ENCODE measurements around the gene POM121C.
"Not testable (repeated sequence)": the region's sequence is repeated elsewhere in the genome, so short reads cannot be mapped to it uniquely, and the experiment has no call there.

Gene POM121C

GRCh38 chr7:75423481-75423880 lies 62.6 kb downstream of the POM121C start:
- DNase-seq (ENCODE audit: low spot score) = not testable (repeated sequence)

DNA sequence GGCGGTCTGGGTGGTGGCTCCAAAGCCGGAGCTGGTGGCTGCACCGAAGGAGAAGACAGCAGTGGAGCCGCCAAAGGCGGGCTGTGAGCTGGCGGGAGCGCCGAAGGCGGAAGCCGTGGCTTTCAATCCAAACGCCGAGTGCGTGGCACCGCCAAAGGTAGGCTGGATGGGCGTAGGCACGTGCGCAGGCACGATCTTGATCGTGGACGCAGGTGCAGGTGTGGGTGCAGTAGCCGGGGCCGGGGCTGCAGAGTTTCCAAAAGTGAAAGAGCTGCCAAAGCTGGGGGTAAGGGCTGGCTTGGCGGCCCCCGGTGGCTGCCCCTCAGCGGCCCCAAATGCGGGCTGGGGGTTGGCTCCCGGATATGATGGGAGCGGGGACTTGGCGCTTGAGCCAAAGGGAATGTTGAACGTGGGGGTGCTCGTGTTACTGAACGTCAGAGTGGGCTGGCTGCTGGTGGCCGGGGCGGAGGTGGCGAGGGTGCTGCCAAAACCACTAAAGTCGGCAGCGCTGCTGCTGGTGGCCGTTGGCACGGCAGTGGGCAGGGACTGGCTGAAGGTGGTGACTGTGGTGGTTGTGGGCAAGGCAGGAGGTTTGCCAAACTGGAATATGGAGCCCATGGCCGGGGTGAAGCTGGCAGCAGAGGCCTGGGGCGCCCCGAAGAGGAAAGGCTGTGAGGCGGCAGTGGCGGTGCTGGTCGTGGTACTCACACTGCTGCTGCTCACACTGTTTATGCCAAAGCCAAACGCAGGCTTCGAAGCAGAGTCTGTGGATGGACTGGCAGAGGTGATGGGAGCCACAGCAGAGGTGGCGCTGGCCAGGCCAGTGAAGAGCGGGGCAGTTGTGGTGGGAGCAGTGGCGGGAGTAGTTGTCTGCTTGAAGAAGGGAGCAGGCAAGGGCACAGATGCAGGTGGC lies 64.0 kb downstream of the POM121C start:
- not testable (repeated sequence) for DNase-seq (ENCODE audit: low spot score)

DNA sequence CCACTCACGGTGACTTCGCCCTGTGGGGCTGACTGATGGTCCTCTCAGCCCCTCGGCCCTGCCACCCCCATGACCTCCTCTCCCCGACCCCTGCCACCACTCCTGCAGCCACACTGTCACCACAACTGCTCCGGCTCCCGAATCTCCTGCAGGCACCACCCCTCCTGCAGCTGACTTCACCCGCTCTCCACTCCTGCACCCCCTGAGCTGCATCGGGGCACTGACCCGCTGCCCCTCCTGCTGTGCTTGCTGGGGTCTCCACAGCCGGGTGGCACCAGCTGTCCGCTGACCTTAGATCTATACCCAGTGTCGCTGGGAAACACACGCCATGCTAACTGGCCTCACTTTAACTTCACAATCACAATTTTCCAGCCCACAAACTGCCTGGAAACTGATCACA lies 65.9 kb downstream of the POM121C start:
- not testable (repeated sequence) for DNase-seq (ENCODE audit: low spot score)

DNA sequence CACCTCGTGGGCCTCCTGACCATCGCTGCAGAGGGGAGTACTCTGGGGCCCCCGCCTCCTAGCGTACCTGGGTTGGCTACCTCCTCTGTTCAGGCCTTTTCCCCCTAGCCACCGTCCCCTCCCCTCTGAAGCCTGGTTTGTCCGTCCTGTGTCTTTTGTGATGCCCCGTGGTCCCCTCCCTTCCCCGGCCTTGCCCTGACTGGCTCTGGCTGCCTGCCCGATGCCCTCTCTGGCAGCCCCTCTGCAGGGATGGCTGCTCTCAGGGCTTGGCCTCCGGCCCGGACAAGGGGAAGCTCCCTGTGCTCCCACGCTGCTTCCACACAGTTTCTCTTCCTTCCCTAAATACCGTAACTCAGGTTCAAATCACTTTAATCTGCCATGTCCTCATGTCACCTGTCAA lies 66.4 kb downstream of the POM121C start:
- not testable (repeated sequence) for DNase-seq (ENCODE audit: low spot score)

GRCh38 chr7:75419210-75419609 lies 66.9 kb downstream of the POM121C start:
- DNase-seq (ENCODE audit: low spot score) = not testable (repeated sequence)

GRCh38 chr7:75418292-75418858 lies 67.7 kb downstream of the POM121C start:
- not testable (repeated sequence) for DNase-seq (ENCODE audit: low spot score)

DNA sequence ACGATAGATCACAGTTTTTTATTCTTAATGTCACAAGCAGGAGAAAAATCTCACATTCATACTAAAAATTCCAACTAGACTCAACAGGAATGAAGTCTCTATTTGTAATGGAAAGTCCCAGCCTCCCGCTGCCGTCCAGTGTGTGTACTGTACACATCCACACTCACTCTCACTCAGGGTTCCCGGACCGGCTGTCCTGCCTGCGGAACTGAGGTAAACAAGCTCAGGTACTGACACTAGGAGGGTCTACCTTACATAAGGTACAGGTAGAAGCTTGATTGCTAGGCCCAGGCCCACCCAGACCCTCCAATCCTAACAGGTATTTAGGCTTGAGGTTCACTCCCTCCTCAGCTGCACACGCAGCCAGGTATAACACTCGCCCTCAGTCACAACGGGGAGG lies 69.3 kb downstream of the POM121C start:
- not testable (repeated sequence) for DNase-seq (ENCODE audit: low spot score)

DNA sequence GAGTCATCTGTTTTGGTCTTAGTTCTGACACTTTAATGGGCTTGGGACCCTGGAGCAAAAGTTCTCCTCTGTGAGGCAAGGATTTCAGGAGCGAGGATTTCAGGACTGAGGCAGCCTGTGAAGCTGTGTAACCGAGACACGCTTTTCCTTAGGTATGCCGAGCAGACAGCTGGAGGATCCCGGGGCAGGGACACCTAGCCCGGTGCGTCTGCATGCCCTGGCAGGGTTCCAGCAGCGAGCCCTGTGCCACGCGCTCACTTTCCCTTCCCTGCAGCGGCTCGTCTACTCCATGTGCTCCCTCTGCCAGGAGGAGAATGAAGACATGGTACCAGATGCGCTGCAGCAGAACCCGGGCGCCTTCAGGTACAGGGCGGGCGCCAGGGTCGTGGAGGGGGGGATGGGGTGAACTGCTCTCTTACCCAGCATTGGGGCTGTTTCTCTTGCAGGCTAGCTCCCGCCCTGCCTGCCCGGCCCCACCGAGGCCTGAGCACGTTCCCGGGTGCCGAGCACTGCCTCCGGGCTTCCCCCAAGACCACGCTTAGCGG lies 70.2 kb downstream of the POM121C start:
- DNase-seq (ENCODE audit: low spot score) = not testable (repeated sequence)

GRCh38 chr7:75415428-75415817 lies 70.7 kb downstream of the POM121C start:
- not testable (repeated sequence) for DNase-seq (ENCODE audit: low spot score)

DNA sequence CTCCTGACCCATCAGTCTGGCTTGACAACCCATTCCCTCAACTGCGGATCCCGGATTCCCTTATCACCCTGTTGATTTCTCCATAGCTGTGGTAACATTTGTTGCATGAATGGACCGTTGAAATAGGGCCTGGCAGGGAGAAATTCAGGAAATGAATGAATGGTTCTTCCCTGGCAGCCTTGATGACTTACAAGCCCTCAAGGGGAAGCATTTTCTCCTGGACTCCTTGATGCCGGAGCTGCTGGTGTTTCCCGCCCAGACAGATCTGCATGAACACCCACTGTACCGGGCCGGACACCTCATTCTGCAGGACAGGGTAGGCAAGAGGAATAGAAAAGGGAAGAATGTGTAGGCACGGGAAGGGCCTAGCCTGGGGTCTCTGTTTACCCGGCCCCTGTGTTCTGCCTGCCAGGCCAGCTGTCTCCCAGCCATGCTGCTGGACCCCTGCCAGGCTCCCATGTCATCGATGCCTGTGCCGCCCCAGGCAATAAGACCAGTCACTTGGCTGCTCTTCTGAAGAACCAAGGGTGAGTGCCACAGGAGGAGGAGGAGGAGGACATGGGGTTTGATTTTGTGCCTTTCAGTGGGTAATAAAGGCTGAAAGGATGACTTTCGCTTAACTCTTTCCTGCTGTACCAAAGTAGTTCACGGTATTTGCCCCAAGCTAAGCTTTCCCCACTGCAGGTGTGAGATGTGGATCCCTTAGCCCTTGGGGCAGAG lies 71.2 kb downstream of the POM121C start:
- DNase-seq (ENCODE audit: low spot score) = not testable (repeated sequence)

DNA sequence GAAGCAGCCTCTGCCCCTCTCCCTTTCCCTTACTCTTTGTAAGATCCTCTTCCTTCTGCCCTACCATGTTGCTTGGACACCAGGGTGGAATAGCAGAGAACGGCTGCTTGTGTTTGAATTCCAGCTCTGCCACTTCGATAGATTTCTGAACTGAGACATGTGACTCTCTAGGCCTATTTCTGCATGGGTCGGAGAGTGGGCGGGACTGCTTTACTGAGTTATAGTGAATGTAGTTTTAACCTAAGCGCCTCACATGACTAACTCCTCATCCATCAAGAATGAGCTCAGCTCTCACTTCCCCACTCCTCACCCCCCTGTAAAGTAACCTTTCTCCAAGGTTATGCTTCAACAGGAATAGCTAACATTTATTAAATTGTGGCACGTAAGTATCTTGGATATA lies 71.9 kb downstream of the POM121C start:
- DNase-seq (ENCODE audit: low spot score) = not testable (repeated sequence)

DNA sequence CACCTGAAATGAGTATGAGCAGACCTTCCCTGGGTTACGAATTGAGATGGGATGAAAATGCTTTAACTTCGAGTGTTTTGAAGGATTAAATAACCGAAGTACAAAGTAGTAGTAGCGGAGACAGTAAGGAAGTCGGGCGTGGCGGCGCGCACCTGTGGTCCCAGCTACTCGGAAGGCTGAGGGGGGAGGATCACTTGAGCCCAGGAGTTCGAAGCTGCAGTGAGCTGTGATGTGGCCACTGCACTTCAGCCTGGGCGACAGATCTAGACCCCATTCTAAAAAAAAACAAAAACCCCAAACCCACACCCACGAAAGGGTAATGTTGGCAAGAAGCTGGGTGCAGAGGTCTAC lies 75.3 kb downstream of the POM121C start:
- not testable (repeated sequence) for DNase-seq (ENCODE audit: low spot score)

GRCh38 chr7:75409880-75410822 lies 75.9 kb downstream of the POM121C start:
- DNase-seq (ENCODE audit: low spot score) = not testable (repeated sequence)

GRCh38 chr7:75404663-75405062 lies 81.4 kb downstream of the POM121C start:
- DNase-seq (ENCODE audit: low spot score) = not testable (repeated sequence)

GRCh38 chr7:75403455-75404443 lies 82.3 kb downstream of the POM121C start:
- not testable (repeated sequence) for DNase-seq (ENCODE audit: low spot score)

DNA sequence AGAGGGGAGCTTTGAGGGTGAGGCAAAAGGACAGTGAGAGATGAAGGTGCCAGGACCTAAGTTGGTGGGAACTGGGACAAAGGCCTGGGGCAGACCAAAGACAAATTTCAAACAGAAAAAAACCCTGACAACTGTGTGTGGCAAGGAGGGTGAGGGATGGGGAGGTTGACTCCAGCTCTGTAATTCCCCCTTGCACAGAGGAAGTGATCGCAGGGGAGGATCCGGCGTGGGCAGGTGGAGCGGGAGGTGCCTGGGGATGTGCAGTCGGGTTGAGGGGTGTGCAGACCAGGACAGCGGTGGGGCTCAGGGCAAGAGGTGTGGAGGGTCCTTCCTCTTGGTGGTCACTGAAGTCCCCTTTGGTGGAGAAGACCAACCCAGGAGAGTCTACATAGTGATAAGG lies 85.5 kb downstream of the POM121C start:
- DNase-seq (ENCODE audit: low spot score) = not testable (repeated sequence)

GRCh38 chr7:75398771-75399700 lies 87.1 kb downstream of the POM121C start:
- not testable (repeated sequence) for DNase-seq (ENCODE audit: low spot score)

DNA sequence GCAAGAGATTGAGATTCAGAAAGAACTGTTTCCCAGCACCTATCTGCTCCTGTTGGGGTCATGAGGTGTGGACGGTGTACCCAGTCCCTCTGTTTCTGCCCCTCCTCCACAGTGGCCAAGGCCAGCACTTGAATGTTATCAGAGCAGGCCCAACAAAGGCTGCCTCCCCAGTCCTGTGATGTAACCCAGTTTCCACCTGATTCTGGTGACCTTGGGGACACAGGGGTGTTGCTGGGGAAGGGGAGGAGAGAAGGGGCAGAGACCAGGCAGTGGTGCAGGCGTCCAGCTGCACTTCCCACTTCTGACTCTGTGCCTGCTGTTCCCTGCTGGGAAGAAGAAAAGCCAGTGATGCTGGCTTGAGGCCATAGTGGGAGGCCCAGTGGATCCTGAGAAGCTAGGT lies 88.2 kb downstream of the POM121C start:
- not testable (repeated sequence) for DNase-seq (ENCODE audit: low spot score)

DNA sequence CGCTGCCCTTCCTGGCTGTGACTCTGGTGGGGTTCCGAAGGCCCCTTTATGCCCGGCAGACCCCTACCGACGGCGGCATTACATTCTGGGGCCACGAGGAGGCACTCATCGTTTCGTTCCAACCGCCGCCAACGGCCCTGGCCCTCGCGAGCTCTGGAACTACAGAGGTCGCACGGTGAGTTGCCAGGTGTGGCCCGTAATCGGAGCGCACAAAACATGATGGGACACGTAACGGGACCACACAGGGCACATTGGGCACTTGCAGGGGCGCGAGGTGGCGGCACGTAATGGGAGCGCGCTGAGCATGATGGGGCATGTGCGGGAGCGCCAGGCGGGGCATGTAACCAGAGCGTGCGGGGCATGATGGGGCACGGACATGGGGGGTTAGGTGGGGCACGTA lies 90.8 kb downstream of the POM121C start, which contains the start of gene TRIM73:
Gene TRIM73, plus strand, starts transcription at position 301 of the 400 bp plus-strand sequence. CDS start 3,305 bp downstream, outside the sequence.
- DNase-seq (ENCODE audit: low spot score) = not testable (repeated sequence)
